ENCODE results near the gene DISP3. TPM values are rescaled to one million over a fixed set of nuclear protein-coding genes. Genes with fewer than 3 reads are reported as not detected.

The DISP3 gene
- total and polyA plus RNA-seq, 2 of the 4 experiments (the other 2 are of a cell fraction) = 0.05 TPM; not detected in 1

DNA sequence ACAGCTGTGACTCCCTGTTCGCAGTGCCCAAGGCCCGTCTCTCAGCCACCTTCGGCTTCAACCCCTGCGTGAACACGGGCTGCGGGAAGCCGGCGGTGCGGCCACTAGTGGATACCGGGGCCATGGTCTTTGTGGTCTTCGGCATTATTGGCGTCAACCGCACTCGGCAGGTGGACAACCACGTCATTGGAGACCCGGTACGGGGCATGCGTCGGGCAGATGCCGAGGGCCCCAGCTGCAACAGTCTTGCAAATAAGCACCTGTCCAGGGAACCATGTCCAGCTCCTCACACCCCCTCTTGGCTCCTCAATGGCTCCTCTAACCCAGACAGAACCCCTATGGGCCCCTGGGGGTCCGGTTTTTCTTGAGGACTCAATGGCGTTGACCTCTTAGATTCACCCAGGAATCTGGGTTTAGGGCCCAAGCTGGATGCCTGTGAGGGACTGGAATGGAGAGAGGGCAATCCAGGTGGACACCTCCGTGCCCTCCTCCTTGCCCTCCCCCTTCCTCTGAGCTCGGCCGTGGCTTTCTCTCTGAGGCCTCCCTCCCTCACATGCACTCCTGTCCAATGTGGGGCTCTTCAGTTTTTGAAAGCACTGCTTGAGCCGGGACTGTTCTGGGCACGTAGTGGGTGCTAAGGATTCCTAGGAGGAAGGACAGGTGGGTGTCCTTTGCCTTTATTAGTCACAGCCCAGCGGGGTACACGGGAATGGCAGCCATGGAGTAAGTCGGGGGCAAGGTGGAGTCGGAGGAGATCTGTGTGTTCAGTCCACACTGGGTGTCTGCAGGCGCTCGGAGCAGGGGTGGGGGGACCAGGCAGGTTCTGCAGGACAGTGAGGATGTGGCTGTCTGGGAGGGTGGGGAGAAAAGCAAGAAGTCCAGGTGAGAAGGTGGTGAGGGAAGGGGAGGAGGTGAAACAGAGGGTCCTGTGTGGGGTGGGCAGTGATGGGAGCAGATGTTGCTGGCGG, 51.1 kb downstream of the DISP3 start:
- no peak overlapping the region for H2AFZ ChIP-seq (replicated peaks; ENCODE audit: low read length, poor library complexity)
- H4K91ac ChIP-seq (ENCODE audit: insufficient read depth, low read depth, low read length) = no peak overlapping the region
- H2AK9ac ChIP-seq (replicated peaks; ENCODE audit: low read depth, low read length, poor library complexity) = no peak overlapping the region
- no peak for TF ChIP-seq NFE2L2 (IDR thresholded peaks at IDR 0.05; ENCODE audit: low read depth, low read length)
- H2BK120ac ChIP-seq (ENCODE audit: low read depth, low read length) = no peak overlapping the region
- H3K4me3 ChIP-seq (ENCODE audit: insufficient read depth, low read depth, low read length) = no peak overlapping the region
- POLR2A ChIA-PET (ENCODE audit: unreplicated experiment) = no interaction called here
- no TSS peak for BruUV-seq (replicated peaks)
- no peaks in the 10 kb centered on the region for H3K9me3 ChIP-seq (ENCODE audit: control insufficient read depth, insufficient read depth, low read length)
- H2BK20ac ChIP-seq (ENCODE audit: low read depth, low read length) = no peak overlapping the region
- H4K8ac ChIP-seq (ENCODE audit: low read depth in 2 of 2, low read length in 2 of 2) = no peak overlapping the region
- H3K23ac ChIP-seq (ENCODE audit: low read depth, low read length) = no peak overlapping the region
- no peak overlapping the region for H3K56ac ChIP-seq (ENCODE audit: extremely low read depth, insufficient read depth, low read length)
- DNase-seq (no peak), ATAC-seq (ENCODE audit: low read depth) (no peak)
- H3K27me3 ChIP-seq (ENCODE audit: control insufficient read depth, insufficient read depth, low read length) = no peaks in the 10 kb centered on the region; the same call in 1 of the 2 replicates
- dilution Hi-C loops (cut with HindIII; ENCODE audit: low sequenced_read_pairs, unreplicated experiment) (no loop called here), in situ Hi-C loops (cut with MboI; ENCODE audit: low sequenced_read_pairs) (no loop called here), intact Hi-C loops (cut with micrococcal nuclease) (no loop called here)
- no peak overlapping the region for H3K4ac ChIP-seq (ENCODE audit: low read depth, low read length)
- WGBS, 2 experiments (ENCODE audit: extremely low coverage in 2 of 2, insufficient read length in 1 of 2) = 69% methylated on average over 20 of the region's 34 CpGs; no CpG with 5 or more reads in 1 of the 2 experiments
- no peak overlapping the region for H3K9ac ChIP-seq (ENCODE audit: low read depth, low read length)
- H2AK5ac ChIP-seq (ENCODE audit: low read depth, low read length) = no peak overlapping the region
- H4K20me1 ChIP-seq (ENCODE audit: insufficient read depth, low read length) = no peaks in the 10 kb centered on the region
- H3K79me1 ChIP-seq (ENCODE audit: low read depth in 1 of 2, low read length in 2 of 2) = no peaks in the 10 kb centered on the region
- H3K4me2 ChIP-seq (ENCODE audit: low read depth, low read length) = no peak overlapping the region
- H3K4me1 ChIP-seq (ENCODE audit: control insufficient read depth, insufficient read depth, low read length) = no peaks in the 10 kb centered on the region
- H2BK5ac ChIP-seq (ENCODE audit: low read depth, low read length, poor library complexity, severe bottlenecking) = no peak overlapping the region
- no peak overlapping the region for H3K27ac ChIP-seq (ENCODE audit: insufficient read depth, low read length)
- H4K5ac ChIP-seq (ENCODE audit: low read depth, low read length) = no peak overlapping the region
- H3K36me3 ChIP-seq (ENCODE audit: control insufficient read depth, insufficient read depth, low read length) = no peaks in the 10 kb centered on the region
- no peak overlapping the region for H3K14ac ChIP-seq (replicated peaks; ENCODE audit: low read depth, low read length)
- CTCF ChIA-PET = no interaction called here
- H3K9me1 ChIP-seq (ENCODE audit: insufficient read depth, low read length) = no peaks in the 10 kb centered on the region
- H2BK15ac ChIP-seq (ENCODE audit: low read depth, low read length) = no peak overlapping the region
- H3K18ac ChIP-seq (ENCODE audit: low read depth, low read length) = no peak overlapping the region

Data from IMR-90 (cell line).